Measurements from ENCODE around the gene CLHC1. TPM values are rescaled to one million over a fixed set of nuclear protein-coding genes. Genes with fewer than 3 reads are reported as not detected.

CLHC1 gene
- polyA plus RNA-seq, 3 donors: 2.4 to 5.0 TPM; not detected in 1

DNA sequence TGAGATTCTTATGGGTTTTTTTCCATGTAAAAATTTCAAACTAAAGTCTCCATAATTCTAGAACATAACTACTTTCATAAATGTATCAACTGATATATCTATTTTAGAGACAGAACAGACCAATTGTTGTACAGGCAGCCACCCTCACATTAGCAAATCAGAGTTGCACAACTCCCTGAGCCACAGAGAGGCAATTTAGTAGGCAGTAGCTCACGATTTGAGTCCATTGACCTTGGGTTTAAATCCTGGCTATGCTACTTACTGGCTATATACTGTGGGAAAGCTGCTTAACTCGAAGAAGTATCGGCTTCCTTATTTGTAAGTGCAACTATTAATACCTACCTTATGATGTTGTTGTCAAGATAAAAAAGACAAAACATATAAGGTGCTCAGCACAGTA lies 20.7 kb upstream of the CLHC1 start:
- Mint-ChIP-seq H3K9me3 (no peaks in the 10 kb centered on the region), H3K4me3 (no peak overlapping the region), H3K27me3 (ENCODE audit: low read depth in 3 of 3) (peaks cover 0 to 3% (median 0%) of the 10 kb centered on the region in 3 donors), H3K36me3 (peaks cover 59 to 80% of the 10 kb centered on the region in 2 donors), H3K27ac (no peak overlapping the region), H3K4me1 (no peaks in the 10 kb centered on the region)
- Histone ChIP-seq H3K4me1 (ENCODE audit: control insufficient read depth in 1 of 2, insufficient read depth in 2 of 2, low read length in 2 of 2) (no peaks in the 10 kb centered on the region), H2AFZ (ENCODE audit: insufficient read depth, low read depth, low read length, poor library complexity, severe bottlenecking) (no peak overlapping the region), H3K9ac (ENCODE audit: insufficient read depth, low read length, poor library complexity, severe bottlenecking) (no peak overlapping the region), H3K27me3 (ENCODE audit: control insufficient read depth in 2 of 2, insufficient read depth in 2 of 2, low read length in 2 of 2) (no peaks in the 10 kb centered on the region), H4K20me1 (ENCODE audit: insufficient read depth, low read length) (no peaks in the 10 kb centered on the region), H3K79me2 (ENCODE audit: insufficient read depth, low read length) (no peaks in the 10 kb centered on the region), H3K4me3 (replicated peaks in 1 of 3; ENCODE audit: low read depth in 2 of 3, low read length in 3 of 3) (no peak overlapping the region), H3K27ac (ENCODE audit: low read depth in 1 of 2, low read length in 2 of 2) (no peak overlapping the region), H3K4me2 (replicated peaks; ENCODE audit: extremely low read depth, low read length, poor library complexity, severe bottlenecking) (no peak overlapping the region), H3K9me3 (replicated peaks in 1 of 2; ENCODE audit: control insufficient read depth in 1 of 2, insufficient read depth in 1 of 2, low read length in 2 of 2) (no peaks in the 10 kb centered on the region), H3K36me3 (replicated peaks in 1 of 2; ENCODE audit: control insufficient read depth in 1 of 2, insufficient read depth in 2 of 2, low read length in 2 of 2) (peaks cover 69 to 92% of the 10 kb centered on the region in 2 donors)
- DNase-seq: no peak
- TF ChIP-seq, protein P1, sequence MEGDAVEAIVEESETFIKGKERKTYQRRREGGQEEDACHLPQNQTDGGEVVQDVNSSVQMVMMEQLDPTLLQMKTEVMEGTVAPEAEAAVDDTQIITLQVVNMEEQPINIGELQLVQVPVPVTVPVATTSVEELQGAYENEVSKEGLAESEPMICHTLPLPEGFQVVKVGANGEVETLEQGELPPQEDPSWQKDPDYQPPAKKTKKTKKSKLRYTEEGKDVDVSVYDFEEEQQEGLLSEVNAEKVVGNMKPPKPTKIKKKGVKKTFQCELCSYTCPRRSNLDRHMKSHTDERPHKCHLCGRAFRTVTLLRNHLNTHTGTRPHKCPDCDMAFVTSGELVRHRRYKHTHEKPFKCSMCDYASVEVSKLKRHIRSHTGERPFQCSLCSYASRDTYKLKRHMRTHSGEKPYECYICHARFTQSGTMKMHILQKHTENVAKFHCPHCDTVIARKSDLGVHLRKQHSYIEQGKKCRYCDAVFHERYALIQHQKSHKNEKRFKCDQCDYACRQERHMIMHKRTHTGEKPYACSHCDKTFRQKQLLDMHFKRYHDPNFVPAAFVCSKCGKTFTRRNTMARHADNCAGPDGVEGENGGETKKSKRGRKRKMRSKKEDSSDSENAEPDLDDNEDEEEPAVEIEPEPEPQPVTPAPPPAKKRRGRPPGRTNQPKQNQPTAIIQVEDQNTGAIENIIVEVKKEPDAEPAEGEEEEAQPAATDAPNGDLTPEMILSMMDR (IDR thresholded peaks at IDR 0.05): no peak
- WGBS (ENCODE audit: insufficient coverage): no CpG with 5 or more reads among the region's 3 CpGs
- intact Hi-C loops (cut with micrococcal nuclease): no loop called here

DNA sequence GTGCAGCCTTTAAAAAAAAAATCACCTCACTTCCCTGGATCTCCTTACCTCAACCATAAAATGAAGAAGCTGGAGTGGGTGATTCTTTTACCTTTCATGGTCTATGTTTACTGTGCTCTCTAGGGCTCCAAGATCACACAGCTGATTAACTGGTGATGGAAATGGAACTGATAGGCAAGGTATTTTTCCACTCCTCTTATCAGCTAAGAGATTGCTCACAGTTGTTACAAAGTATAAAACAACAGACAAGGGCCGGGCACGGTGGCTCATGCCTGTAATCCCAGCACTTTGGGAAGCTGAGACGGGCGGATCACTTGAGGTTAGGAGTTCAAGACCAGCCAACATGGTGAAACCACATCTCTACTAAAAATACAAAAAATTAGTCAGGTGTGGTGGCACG lies 14.9 kb upstream of the CLHC1 start:
- Mint-ChIP-seq H3K9me3 (no peaks in the 10 kb centered on the region), H3K27ac (no peak overlapping the region), H3K36me3 (peaks cover 61 to 86% of the 10 kb centered on the region in 2 donors), H3K4me1 (no peaks in the 10 kb centered on the region), H3K4me3 (no peak overlapping the region), H3K27me3 (ENCODE audit: low read depth in 3 of 3) (no peaks in the 10 kb centered on the region)
- Histone ChIP-seq H3K9me3 (replicated peaks in 1 of 2; ENCODE audit: control insufficient read depth in 1 of 2, insufficient read depth in 1 of 2, low read length in 2 of 2) (no peaks in the 10 kb centered on the region), H3K4me2 (replicated peaks; ENCODE audit: extremely low read depth, low read length, poor library complexity, severe bottlenecking) (no peak overlapping the region), H3K79me2 (ENCODE audit: insufficient read depth, low read length) (no peaks in the 10 kb centered on the region), H2AFZ (ENCODE audit: insufficient read depth, low read depth, low read length, poor library complexity, severe bottlenecking) (no peak overlapping the region), H3K27ac (ENCODE audit: low read depth in 1 of 2, low read length in 2 of 2) (no peak overlapping the region), H3K36me3 (replicated peaks in 1 of 2; ENCODE audit: control insufficient read depth in 1 of 2, insufficient read depth in 2 of 2, low read length in 2 of 2) (peaks cover 68 to 98% of the 10 kb centered on the region in 2 donors), H3K9ac (ENCODE audit: insufficient read depth, low read length, poor library complexity, severe bottlenecking) (no peak overlapping the region), H3K4me3 (replicated peaks in 1 of 3; ENCODE audit: low read depth in 2 of 3, low read length in 3 of 3) (no peak overlapping the region), H3K4me1 (ENCODE audit: control insufficient read depth in 1 of 2, insufficient read depth in 2 of 2, low read length in 2 of 2) (no peaks in the 10 kb centered on the region), H3K27me3 (ENCODE audit: control insufficient read depth in 2 of 2, insufficient read depth in 2 of 2, low read length in 2 of 2) (no peaks in the 10 kb centered on the region), H4K20me1 (ENCODE audit: insufficient read depth, low read length) (no peaks in the 10 kb centered on the region)
- no peak for DNase-seq
- intact Hi-C loops (cut with micrococcal nuclease): no loop called here
- TF ChIP-seq, protein P1 (IDR thresholded peaks at IDR 0.05): no peak
- WGBS (ENCODE audit: insufficient coverage): 100% methylated on average over 1 of the region's 5 CpGs
